ENCODE data around the gene RGN. TPM values are rescaled to one million over a fixed set of nuclear protein-coding genes. Genes with fewer than 3 reads are reported as not detected.

RGN gene
- total RNA-seq = under 0.01 and 0.61 TPM in 2 replicates

GRCh38 chrX:47078129-47079043, at the start of gene RGN:
Gene RGN (plus strand): TSS chrX:47078443. CDS start chrX:47081145, 2,702 bp downstream.

Other genes with a start within 250 kb of the RGN start
- 25.3 and 32.8 TPM in 2 replicates for gene RP2, start 241.4 kb upstream of the RGN start, total RNA-seq
- gene JADE3, start 166.0 kb upstream of the RGN start, total RNA-seq = 12.0 and 16.3 TPM in 2 replicates
- gene NDUFB11, start 66.3 kb downstream of the RGN start, total RNA-seq = 51.5 and 82.5 TPM in 2 replicates
- gene RBM10, start 66.8 kb downstream of the RGN start, total RNA-seq = 57.3 and 58.1 TPM in 2 replicates
- 108 and 141 TPM in 2 replicates for gene UBA1, start 115.4 kb downstream of the RGN start, total RNA-seq
- gene CDK16, start 140.2 kb downstream of the RGN start, total RNA-seq = 67.9 and 72.2 TPM in 2 replicates
- gene USP11, start 154.6 kb downstream of the RGN start, total RNA-seq = 21.9 and 24.0 TPM in 2 replicates